Epidermal melanocyte (primary cell): ENCODE data around the gene GCNT1.
"Not testable (repeated sequence)": the region's sequence is repeated elsewhere in the genome, so short reads cannot be mapped to it uniquely, and the experiment has no call there.

Source experiments
- DNase-seq: peaks from one replicate; pipeline ENCODE4 v3.0.0; 2011; ENCODE audit warnings: low spot score; ENCODE audit not compliant: insufficient read length

Gene GCNT1

DNA sequence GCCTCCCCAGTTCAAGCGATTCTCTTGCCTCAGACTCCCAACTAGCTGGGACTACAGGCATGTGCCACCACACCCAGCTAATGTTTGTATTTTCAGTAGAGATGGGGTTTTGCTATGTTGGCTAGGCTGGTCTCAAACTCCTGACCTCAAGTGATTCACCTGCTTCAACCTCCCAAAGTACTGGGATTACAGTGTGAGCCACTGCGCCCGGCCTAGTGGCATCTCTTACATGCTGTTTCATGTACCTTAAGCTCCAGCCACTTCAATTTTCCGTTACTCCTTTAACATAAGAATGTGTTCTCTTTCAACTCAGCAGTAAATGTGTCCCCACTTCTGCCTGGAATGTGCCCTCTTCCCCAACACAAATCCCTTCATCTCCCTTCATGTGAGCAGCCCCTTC lies 73.9 kb downstream of the GCNT1 start:
- not testable (repeated sequence) for DNase-seq

- no peak for DNase-seq
These were observed 75.0 kb downstream of the GCNT1 start for GRCh38 chr9:76534026-76534425.

DNA sequence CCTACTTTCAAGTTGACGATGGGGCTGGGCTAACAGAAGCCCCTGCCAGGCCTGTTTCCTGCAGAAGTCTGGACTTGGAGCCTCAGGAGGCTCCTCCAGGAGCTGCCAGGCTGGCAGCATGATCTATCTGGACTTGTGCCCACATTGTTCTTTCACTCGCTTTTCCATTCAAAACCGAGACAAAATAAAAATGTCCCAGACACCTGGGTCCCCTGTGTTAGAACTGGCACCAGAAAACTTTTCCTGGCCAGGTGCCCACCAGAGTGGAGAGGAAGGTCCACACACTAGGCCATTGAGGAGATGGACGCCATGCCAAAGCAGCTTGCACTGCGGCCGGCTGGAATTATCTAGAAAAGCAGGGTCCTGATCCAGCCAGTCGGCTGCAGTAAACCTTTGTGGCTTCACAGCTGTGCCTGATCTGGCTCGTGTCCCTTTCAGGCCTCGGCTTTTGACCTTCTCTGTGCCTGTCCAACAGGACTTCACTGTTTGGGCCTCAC lies 78.2 kb downstream of the GCNT1 start:
- no peak for DNase-seq

GRCh38 chr9:76539180-76539579 lies 80.2 kb downstream of the GCNT1 start:
- no peak for DNase-seq

GRCh38 chr9:76542360-76542759 lies 83.4 kb downstream of the GCNT1 start:
- no peak for DNase-seq

GRCh38 chr9:76545191-76545590 lies 86.2 kb downstream of the GCNT1 start:
- DNase-seq, result no peak

DNA sequence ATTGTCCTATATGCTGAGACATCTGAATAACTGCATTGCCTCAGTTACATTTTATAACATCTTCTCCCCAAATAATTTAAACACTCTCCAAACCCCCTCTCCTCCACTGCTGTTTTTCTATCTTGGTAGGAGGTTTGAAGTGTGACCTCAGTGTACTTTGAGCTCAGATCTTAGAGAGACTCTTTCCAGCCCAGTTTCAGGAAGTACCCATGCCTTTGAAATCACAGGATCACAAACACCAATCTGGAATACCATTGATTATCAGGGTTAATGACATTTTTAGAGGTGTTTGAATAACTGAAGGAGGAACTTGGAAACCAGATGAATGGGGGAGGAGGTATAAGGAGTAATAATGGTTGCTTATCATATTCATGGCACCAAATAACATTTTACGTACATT lies 93.2 kb downstream of the GCNT1 start:
- no peak for DNase-seq

GRCh38 chr9:76552751-76553455 lies 93.9 kb downstream of the GCNT1 start:
- DNase-seq, result no peak

DNA sequence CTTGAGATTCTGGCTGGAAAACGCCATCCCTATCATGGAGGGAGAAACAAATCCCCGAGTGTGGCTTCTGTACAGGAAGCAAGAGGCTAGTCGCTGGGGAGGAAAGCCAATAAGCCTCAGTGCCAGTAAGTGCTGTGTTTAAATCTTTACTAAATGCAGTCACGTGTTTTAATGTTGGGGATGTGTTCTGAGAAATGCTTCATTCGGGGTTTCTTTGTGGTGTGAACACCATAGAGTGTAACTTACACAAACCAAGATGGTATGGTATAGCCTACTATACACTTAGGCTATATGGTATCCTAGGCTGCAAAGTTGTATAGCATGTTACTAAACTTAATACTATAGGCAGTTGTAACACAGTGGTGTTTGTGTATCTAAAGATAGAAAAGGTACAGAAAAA lies 94.7 kb downstream of the GCNT1 start:
- DNase-seq, result no peak
